Adrenal gland (tissue), 12 donors: ENCODE results near the gene FBLN2. TPM values are rescaled to one million over a fixed set of nuclear protein-coding genes. Genes with fewer than 3 reads are reported as not detected.

Source experiments
- DNase-seq, 7 donors: peaks; one replicate each; pipeline ENCODE4 v3.0.0-alpha.2; 2019 to 2020
- H3K27ac ChIP-seq, 5 donors: fragments of 200-600 bp; sonication (generic) in 4 of 5; 1 replicate in 3 of 5; 2 replicates in 2 of 5; pipeline versions ENCODE4 v1.5.1 to v1.8.0; 2016 to 2020; ENCODE audit warnings: mild to moderate bottlenecking in 1 of 5
- H3K27me3 ChIP-seq: fragments of 200-600 bp; 2 replicates; pipeline ENCODE4 v1.8.0; 2021
- H3K36me3 ChIP-seq, 2 donors: fragments of 200-600 bp; replicated peaks in 1 of 2; 1 replicate in 1 of 2; 2 replicates in 1 of 2; pipeline versions ENCODE4 v1.5.1 to v1.8.0; 2018 to 2022
- H3K4me1 ChIP-seq, 2 donors: fragments of 200-600 bp; replicated peaks in 1 of 2; 1 replicate in 1 of 2; 2 replicates in 1 of 2; pipeline versions ENCODE4 v1.5.1 to v1.8.0; 2018 to 2021
- H3K4me3 ChIP-seq, 4 donors: fragments of 200-600 bp; sonication (generic) in 3 of 4; one replicate each; pipeline ENCODE4 v1.5.1; 2016 to 2018
- H3K9me3 ChIP-seq, 3 donors: fragments of 200-600 bp; sonication (generic) in 1 of 3; replicated peaks in 1 of 3; 1 replicate in 2 of 3; 2 replicates in 1 of 3; pipeline versions ENCODE4 v1.5.1 to v1.8.0; 2016 to 2021
- POLR2A ChIP-seq, 2 donors: fragments of 450-650 bp; IDR thresholded peaks; one replicate each; pipeline ENCODE4 v1.6.1; 2017; ENCODE audit warnings: antibody characterized with exemption in 2 of 2, mild to moderate bottlenecking in 2 of 2, moderate library complexity in 1 of 2
- WGBS, 4 donors: extraction: QIAGEN DNeasy Blood & Tissue Kit in 2 of 4; methylation state at CpG; one replicate each; pipeline versions ENCODE4 v1.1.5 to v1.1.7; 2013 to 2017; 5-methylcytosine and 5-hydroxymethylcytosine counted together
- intact Hi-C, 2 donors: fragments of 100-400 bp; cut with DNase I; formaldehyde crosslinking; loops; one replicate each; pipeline versions ENCODE4 v1.14.1 to v1.15.0; 2022 to 2023
- polyA plus RNA-seq, 3 donors: library from polyadenylated mRNA; stranded (reverse); fragments of 200-250 nt in 2 of 3; fragments of 350-450 nt in 1 of 3; fragmentation: Illumina TruSeq in 1 of 3; extraction: RNeasy Lipid Tissue Mini Kit (QIAGEN cat#74804) in 1 of 3; gene quantifications; one replicate each; pipeline ENCODE4 v1.2.3, GENCODE V29; 2013 to 2014
- total RNA-seq, 9 donors: library from RNA; depleted of rRNA in 4 of 9; stranded (reverse); fragments of >200 nt in 4 of 9; fragments of 120-200 nt in 1 of 9; fragmentation: NEBNext Ultra II Directional in 1 of 9; extraction: Animal tissue kit (Norgen Biotek cat#: 25700) in 1 of 9; gene quantifications; one replicate each; pipeline versions ENCODE4 v1.1.0 to v1.2.4, GENCODE V29; 2013 to 2023
- TF ChIP-seq, protein P1 (sequence below), 6 experiments: fragments of 450-650 bp in 4 of 6; fragments of 200-600 bp in 2 of 6; sonication (generic) in 1 of 6; IDR thresholded peaks; 1 replicate in 5 of 6; 2 replicates in 1 of 6; pipeline versions ENCODE4 v1.5.1 to v1.8.0; 2016 to 2021; ENCODE audit warnings: antibody characterized with exemption in 6 of 6, mild to moderate bottlenecking in 2 of 6, moderate library complexity in 1 of 6
- donor health status: healthy with polysubstance abuse.
- donor health status: Bipolar disorder and iron deficiency.
- donor health status: DM: yes; HTN: yes; CAD: no.
- donor health status: DM: no; HTN: no; CAD: no.
- donor health status: DM: no; HTN: no; CAD: no.
- donor health status: DM: yes; HTN: yes; CAD: no.

Gene FBLN2
- total and polyA plus RNA-seq, 12 donors, result 1.8 to 31.5 (median 7.0) TPM

- Histone ChIP-seq H3K36me3 (no peaks in the 10 kb centered on the region), H3K4me3 (no peak overlapping the region), H3K9me3 (no peaks in the 10 kb centered on the region), H3K4me1 (no peaks in the 10 kb centered on the region), H3K27me3 (no peaks in the 10 kb centered on the region), H3K27ac (no peak overlapping the region)
- 81 to 93% (median 87%) methylated on average over 4 of the region's 4 CpGs for WGBS, 4 donors
- intact Hi-C loops, result no loop called here
- DNase-seq, result no peak
- TF ChIP-seq, protein P1, sequence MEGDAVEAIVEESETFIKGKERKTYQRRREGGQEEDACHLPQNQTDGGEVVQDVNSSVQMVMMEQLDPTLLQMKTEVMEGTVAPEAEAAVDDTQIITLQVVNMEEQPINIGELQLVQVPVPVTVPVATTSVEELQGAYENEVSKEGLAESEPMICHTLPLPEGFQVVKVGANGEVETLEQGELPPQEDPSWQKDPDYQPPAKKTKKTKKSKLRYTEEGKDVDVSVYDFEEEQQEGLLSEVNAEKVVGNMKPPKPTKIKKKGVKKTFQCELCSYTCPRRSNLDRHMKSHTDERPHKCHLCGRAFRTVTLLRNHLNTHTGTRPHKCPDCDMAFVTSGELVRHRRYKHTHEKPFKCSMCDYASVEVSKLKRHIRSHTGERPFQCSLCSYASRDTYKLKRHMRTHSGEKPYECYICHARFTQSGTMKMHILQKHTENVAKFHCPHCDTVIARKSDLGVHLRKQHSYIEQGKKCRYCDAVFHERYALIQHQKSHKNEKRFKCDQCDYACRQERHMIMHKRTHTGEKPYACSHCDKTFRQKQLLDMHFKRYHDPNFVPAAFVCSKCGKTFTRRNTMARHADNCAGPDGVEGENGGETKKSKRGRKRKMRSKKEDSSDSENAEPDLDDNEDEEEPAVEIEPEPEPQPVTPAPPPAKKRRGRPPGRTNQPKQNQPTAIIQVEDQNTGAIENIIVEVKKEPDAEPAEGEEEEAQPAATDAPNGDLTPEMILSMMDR (IDR thresholded peaks at IDR 0.05), result no peak
- no peak for TF ChIP-seq POLR2A (IDR thresholded peaks at IDR 0.05)
Measured at GRCh38 chr3:13677272-13677671, 128.3 kb downstream of the FBLN2 start.

DNA sequence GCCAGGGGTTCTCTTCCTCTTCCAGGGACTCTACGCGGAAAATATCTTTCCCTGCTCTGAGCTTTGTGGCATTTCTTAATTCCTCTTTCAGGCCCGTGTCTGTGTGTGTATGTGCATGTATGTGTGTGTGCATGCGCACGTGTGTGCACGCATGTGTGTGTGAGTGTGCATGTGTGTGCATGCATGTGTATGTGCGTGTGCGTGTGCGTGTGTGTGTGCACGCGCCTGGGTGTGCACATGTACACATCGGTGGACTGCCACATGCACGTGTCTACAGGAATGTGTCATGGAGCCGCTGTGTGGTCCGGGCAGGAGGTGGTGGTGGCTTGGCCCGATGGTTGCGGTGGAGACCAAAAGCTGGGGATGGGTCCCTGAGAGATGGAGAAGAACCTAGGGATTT is 133.0 kb downstream of the FBLN2 start:
- Histone ChIP-seq H3K36me3 (no peaks in the 10 kb centered on the region), H3K4me3 (no peak overlapping the region), H3K27me3 (no peaks in the 10 kb centered on the region), H3K4me1 (no peaks in the 10 kb centered on the region), H3K27ac (no peak overlapping the region), H3K9me3 (no peaks in the 10 kb centered on the region)
- no peak for DNase-seq
- TF ChIP-seq POLR2A (IDR thresholded peaks at IDR 0.05), result no peak
- TF ChIP-seq, protein P1 (IDR thresholded peaks at IDR 0.05), result no peak
- intact Hi-C loops, result no loop called here
- 72 to 94% (median 81%) methylated on average over 16 to 17 of the region's 17 CpGs for WGBS, 4 donors

GRCh38 chr3:13682331-13683013 is 133.5 kb downstream of the FBLN2 start:
- H3K36me3 ChIP-seq, result no peaks in the 10 kb centered on the region
- intact Hi-C loops, result no loop called here
- no peaks in the 10 kb centered on the region for H3K4me1 ChIP-seq
- TF ChIP-seq, protein P1 (IDR thresholded peaks at IDR 0.05), result no peak
- no peak for TF ChIP-seq POLR2A (IDR thresholded peaks at IDR 0.05)
- WGBS, 4 donors, result 83 to 90% (median 86%) methylated on average over 11 to 16 of the region's 16 CpGs
- H3K27ac ChIP-seq, result no peak overlapping the region
- H3K4me3 ChIP-seq, result no peak overlapping the region
- H3K27me3 ChIP-seq, result no peaks in the 10 kb centered on the region
- H3K9me3 ChIP-seq, result no peaks in the 10 kb centered on the region
- DNase-seq, result no peak

GRCh38 chr3:13683288-13683687 is 134.4 kb downstream of the FBLN2 start:
- intact Hi-C loops, result no loop called here
- Histone ChIP-seq H3K27ac (no peak overlapping the region), H3K9me3 (no peaks in the 10 kb centered on the region), H3K4me3 (no peak overlapping the region), H3K36me3 (no peaks in the 10 kb centered on the region), H3K27me3 (no peaks in the 10 kb centered on the region), H3K4me1 (no peaks in the 10 kb centered on the region)
- TF ChIP-seq, protein P1 (IDR thresholded peaks at IDR 0.05), result no peak
- no peak for TF ChIP-seq POLR2A (IDR thresholded peaks at IDR 0.05)
- WGBS, 4 donors, result 73 to 79% (median 74%) methylated on average over 4 of the region's 4 CpGs
- no peak for DNase-seq
